ENCODE measurements around the gene PRKCA.

Gene PRKCA

DNA sequence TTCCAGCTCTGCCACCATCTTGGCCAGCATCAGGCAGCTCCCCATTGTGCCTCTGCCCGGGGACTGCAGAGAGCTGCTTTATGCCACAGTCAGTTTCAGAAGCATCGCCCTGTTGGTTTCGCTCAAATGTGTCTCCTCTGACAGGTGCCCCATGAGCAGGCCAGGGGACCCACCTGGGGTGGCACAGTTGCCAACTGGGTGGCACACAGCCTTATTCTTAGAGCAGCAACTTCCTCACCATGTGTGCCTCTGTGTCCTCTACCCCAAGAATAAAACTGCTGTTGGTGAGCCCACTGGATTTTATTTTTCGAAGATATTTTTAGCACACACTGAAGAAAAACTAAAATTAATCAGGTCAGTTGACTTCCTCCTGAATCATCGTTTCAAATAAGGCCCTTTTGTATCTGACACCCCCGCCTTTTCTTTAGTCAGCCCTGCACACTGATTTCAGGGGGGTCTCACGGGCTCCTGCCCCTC, 487.6 kb downstream of the PRKCA start:
- no peak overlapping the region for H2AFZ ChIP-seq (ENCODE audit: low read depth)
- H3K27ac ChIP-seq, result no peak overlapping the region
- H3K4me1 ChIP-seq (ENCODE audit: low read depth, poor library complexity, severe bottlenecking), result no peaks in the 10 kb centered on the region
- H3K79me2 ChIP-seq (ENCODE audit: insufficient read depth, low read depth), result no peaks in the 10 kb centered on the region
- H3K4me3 ChIP-seq (IDR thresholded peaks at IDR 0.05; ENCODE audit: insufficient read depth, low read depth, low read length), result no peak overlapping the region
- TF ChIP-seq, protein P1, sequence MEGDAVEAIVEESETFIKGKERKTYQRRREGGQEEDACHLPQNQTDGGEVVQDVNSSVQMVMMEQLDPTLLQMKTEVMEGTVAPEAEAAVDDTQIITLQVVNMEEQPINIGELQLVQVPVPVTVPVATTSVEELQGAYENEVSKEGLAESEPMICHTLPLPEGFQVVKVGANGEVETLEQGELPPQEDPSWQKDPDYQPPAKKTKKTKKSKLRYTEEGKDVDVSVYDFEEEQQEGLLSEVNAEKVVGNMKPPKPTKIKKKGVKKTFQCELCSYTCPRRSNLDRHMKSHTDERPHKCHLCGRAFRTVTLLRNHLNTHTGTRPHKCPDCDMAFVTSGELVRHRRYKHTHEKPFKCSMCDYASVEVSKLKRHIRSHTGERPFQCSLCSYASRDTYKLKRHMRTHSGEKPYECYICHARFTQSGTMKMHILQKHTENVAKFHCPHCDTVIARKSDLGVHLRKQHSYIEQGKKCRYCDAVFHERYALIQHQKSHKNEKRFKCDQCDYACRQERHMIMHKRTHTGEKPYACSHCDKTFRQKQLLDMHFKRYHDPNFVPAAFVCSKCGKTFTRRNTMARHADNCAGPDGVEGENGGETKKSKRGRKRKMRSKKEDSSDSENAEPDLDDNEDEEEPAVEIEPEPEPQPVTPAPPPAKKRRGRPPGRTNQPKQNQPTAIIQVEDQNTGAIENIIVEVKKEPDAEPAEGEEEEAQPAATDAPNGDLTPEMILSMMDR (conservative IDR thresholded peaks at IDR 0.05; ENCODE audit: low read depth, low read length), result no peak
- H3K27me3 ChIP-seq (ENCODE audit: insufficient read depth, low read depth), result no peaks in the 10 kb centered on the region
- H4K20me1 ChIP-seq (ENCODE audit: insufficient read depth), result no peaks in the 10 kb centered on the region
- no peak overlapping the region for H3K4me2 ChIP-seq
- H3K36me3 ChIP-seq (ENCODE audit: insufficient read depth), result no peaks in the 10 kb centered on the region
- H3K9ac ChIP-seq, result no peak overlapping the region

DNA sequence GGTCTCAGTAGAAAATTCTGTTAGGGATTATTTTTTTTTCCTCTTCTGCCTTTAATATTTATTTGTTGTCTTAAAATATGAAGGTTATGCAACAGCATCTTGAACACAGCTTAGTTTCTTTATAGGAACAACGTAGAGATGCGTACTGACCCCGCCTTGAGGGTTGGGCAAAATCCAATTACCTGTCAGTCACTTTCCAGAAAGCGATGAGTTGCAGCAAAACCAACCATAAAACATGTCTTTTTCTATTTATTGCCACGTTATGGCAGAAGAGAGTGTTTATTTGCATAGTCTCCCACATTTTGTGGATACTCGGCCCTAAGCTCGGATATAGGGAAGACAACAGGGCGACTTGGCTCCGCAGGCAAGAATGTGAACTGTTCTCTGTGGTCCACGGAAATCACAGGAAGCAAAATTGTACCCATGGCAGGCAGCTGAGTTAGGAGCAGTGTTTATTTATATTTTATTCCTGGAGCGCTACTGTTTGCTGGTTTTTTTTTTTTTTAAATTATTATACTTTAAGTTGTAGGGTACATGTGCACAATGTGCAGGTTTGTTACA, 488.2 kb downstream of the PRKCA start:
- Histone ChIP-seq H4K20me1 (ENCODE audit: insufficient read depth) (no peaks in the 10 kb centered on the region), H3K79me2 (ENCODE audit: insufficient read depth, low read depth) (no peaks in the 10 kb centered on the region), H3K4me1 (ENCODE audit: low read depth, poor library complexity, severe bottlenecking) (no peaks in the 10 kb centered on the region), H3K27me3 (ENCODE audit: insufficient read depth, low read depth) (no peaks in the 10 kb centered on the region), H2AFZ (ENCODE audit: low read depth) (no peak overlapping the region), H3K4me2 (no peak overlapping the region), H3K27ac (no peak overlapping the region), H3K36me3 (ENCODE audit: insufficient read depth) (no peaks in the 10 kb centered on the region), H3K9ac (no peak overlapping the region), H3K4me3 (IDR thresholded peaks at IDR 0.05; ENCODE audit: insufficient read depth, low read depth, low read length) (no peak overlapping the region)
- TF ChIP-seq, protein P1 (conservative IDR thresholded peaks at IDR 0.05; ENCODE audit: low read depth, low read length), result no peak

DNA sequence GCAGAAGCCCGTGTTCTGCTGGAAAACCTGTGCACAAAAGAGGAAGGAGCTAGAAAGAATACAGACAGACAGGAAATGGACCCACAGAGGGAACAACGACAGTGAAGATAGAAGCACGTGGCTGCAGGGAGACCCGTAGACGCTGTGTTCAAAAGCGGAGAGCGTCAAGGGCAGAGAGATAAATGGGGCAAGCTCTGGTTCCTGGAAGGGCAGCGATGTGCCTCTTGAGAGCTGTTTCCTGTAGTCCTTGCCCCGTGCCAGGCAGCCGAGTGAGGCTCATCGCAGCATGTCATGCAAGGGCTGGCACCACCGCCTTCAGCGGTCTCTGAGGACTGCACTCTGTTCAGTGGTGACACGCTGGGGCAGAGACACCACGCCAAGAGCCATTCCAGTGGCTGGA, 488.9 kb downstream of the PRKCA start:
- no peak overlapping the region for H3K4me3 ChIP-seq (IDR thresholded peaks at IDR 0.05; ENCODE audit: insufficient read depth, low read depth, low read length)
- H3K4me1 ChIP-seq (ENCODE audit: low read depth, poor library complexity, severe bottlenecking), result no peaks in the 10 kb centered on the region
- no peaks in the 10 kb centered on the region for H3K36me3 ChIP-seq (ENCODE audit: insufficient read depth)
- TF ChIP-seq, protein P1 (conservative IDR thresholded peaks at IDR 0.05; ENCODE audit: low read depth, low read length), result no peak
- H3K27me3 ChIP-seq (ENCODE audit: insufficient read depth, low read depth), result no peaks in the 10 kb centered on the region
- H4K20me1 ChIP-seq (ENCODE audit: insufficient read depth), result no peaks in the 10 kb centered on the region
- H3K27ac ChIP-seq, result no peak overlapping the region
- no peak overlapping the region for H3K4me2 ChIP-seq
- H2AFZ ChIP-seq (ENCODE audit: low read depth), result no peak overlapping the region
- no peaks in the 10 kb centered on the region for H3K79me2 ChIP-seq (ENCODE audit: insufficient read depth, low read depth)
- no peak overlapping the region for H3K9ac ChIP-seq

DNA sequence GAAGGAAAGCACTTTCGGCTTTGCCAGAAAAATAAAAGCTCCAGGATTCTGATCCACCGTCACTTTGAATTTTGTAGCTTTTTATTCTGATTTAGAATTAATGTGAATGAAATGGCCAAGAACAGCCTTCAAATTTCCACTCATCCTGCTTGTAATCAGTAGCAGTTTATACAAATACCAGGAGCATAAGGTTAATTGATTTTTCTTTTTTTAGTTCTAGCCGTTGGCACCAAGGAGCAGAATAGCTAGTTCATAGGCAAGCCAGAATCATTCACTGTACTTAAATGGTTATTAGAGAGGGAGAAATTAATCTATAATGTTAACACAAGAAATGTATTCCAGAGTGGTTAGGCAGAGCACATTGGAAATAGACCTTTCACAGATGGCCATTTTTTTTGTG, 491.4 kb downstream of the PRKCA start:
- TF ChIP-seq, protein P1 (conservative IDR thresholded peaks at IDR 0.05; ENCODE audit: low read depth, low read length), result no peak
- Histone ChIP-seq H3K4me2 (no peak overlapping the region), H2AFZ (ENCODE audit: low read depth) (no peak overlapping the region), H3K9ac (no peak overlapping the region), H4K20me1 (ENCODE audit: insufficient read depth) (no peaks in the 10 kb centered on the region), H3K4me1 (ENCODE audit: low read depth, poor library complexity, severe bottlenecking) (no peaks in the 10 kb centered on the region), H3K27me3 (ENCODE audit: insufficient read depth, low read depth) (no peaks in the 10 kb centered on the region), H3K36me3 (ENCODE audit: insufficient read depth) (no peaks in the 10 kb centered on the region), H3K79me2 (ENCODE audit: insufficient read depth, low read depth) (no peaks in the 10 kb centered on the region), H3K27ac (no peak overlapping the region), H3K4me3 (IDR thresholded peaks at IDR 0.05; ENCODE audit: insufficient read depth, low read depth, low read length) (no peak overlapping the region)
